VCaP (cell line): ENCODE data around the gene ITGAE.

Experiments
- H3K27ac ChIP-seq: fragments of 450-650 bp; 2 replicates; pipeline ENCODE4 v1.5.1; 2017
- CTCF ChIP-seq: fragments of 450-650 bp; conservative IDR thresholded peaks from 2 replicates; pipeline ENCODE4 v1.5.1; 2017; ENCODE audit warnings: mild to moderate bottlenecking, moderate library complexity

ITGAE gene

GRCh38 chr17:3771140-3771539 is 29.8 kb downstream of the ITGAE start:
- no peak overlapping the region for H3K27ac ChIP-seq
- TF ChIP-seq CTCF = no peak

DNA sequence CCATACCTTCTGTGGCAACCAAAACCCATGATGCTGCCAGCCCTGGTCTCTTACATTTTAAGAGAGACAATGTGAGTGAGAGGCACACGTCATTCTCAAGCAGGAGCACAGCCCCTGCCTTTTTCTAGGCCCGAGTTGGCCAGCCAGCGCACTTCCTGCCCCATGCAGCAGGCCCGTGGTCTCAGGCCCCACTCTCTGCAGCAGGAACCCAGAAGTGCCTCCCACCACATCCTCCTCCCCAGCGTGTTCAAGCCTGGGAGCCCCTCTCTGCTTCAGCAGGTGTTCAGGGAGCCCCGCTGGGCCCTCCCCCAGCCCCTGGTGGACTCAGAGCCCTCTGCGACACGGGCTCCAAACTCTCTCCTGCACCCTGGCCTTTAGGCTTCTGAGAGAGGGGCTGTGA is 30.5 kb downstream of the ITGAE start:
- H3K27ac ChIP-seq = no peak overlapping the region
- no peak for TF ChIP-seq CTCF

DNA sequence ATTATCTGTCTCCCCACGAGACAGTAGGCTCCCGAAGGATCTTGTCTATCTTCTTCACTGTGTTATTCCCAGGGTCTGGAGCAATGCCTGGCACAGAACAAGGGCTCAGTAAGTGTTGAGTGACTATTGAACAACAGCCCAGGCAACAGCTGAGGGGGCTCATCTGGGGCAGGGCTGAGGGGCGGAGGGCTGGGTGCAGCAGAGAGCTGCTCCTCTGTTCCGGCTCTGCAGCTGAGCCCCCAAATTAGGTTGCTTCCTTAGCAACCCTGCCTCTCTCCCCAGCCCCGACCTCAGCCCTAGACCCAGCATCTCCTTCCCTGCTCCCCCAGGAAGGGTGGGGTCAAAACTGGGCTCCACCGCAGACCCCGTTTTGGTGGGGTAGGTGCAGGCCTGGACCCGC is 32.2 kb downstream of the ITGAE start:
- no peak for TF ChIP-seq CTCF
- no peak overlapping the region for H3K27ac ChIP-seq

DNA sequence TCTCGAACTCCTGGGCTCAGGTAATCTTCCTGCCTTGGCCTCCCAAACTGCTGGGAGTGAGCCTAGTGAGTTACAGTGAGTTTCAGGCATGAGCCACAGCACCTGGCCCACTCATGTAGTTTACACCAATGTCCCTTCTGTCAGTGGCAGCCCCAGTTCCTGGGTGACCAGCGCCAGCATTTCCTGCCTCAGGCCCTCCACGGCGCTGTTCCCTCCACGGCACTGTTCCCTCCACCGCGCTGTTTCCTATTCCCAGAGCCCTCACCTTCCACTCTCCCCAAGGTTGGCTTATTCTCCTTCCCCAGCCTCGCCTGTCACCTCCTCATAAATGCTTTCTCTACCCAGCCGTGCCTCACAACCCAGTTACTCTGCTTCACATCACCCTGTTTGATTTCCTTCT is 32.6 kb downstream of the ITGAE start:
- H3K27ac ChIP-seq = no peak overlapping the region
- no peak for TF ChIP-seq CTCF

- TF ChIP-seq CTCF = no peak
- H3K27ac ChIP-seq = no peak overlapping the region
These were observed 34.2 kb downstream of the ITGAE start for GRCh38 chr17:3766779-3767178.

DNA sequence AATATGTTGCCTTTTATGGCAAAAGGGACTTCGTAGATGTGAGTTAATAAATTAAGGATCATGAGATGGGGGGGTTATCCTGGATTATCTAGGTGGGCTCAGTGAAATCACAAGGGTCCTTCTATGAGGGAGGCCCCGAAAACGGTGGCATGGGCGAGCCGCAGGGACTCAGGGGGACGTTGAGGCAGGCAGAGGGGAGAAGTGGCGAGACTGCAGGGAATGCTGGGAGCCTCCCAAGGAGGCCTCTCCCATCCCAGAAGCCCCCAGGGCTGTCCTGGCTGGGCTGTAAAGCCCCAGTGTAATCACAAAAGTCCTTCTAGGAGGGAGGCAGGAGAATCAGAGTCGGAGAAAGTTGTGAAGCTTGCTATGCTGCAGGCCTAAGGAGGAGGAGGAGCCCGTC is 35.0 kb downstream of the ITGAE start:
- no peak for TF ChIP-seq CTCF
- no peak overlapping the region for H3K27ac ChIP-seq

DNA sequence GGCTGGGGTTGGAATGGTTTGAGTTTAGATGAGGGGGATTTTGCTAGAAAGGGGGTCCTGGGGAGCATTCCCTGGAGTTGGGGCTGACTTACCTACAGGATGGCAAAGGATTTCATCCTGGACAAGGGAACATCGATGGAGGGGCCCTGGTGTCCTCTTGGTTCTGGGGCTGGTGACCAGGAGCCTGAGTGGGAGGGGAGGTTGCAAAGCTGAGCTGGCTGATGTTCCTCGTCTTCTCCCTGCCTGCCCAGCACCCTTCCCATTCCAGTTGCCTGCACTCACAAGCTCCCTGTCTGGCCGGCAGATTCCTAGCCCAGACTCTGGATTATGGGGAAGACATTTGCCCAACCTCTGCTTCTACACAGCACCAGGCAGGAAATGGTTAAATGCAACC is 37.2 kb downstream of the ITGAE start:
- TF ChIP-seq CTCF = no peak
- no peak overlapping the region for H3K27ac ChIP-seq
